Sigmoid colon (tissue), 4 donors: ENCODE data around the gene UBA3.

Experiments used
- POLR2A ChIP-seq, 2 donors: fragments of 450-650 bp; IDR thresholded peaks; one replicate each; pipeline ENCODE4 v1.6.1; 2016; ENCODE audit warnings: antibody characterized with exemption in 2 of 2, mild to moderate bottlenecking in 2 of 2, moderate library complexity in 2 of 2
- POLR2AphosphoS5 ChIP-seq, 4 donors: sonication (generic); formaldehyde crosslinking; IDR thresholded peaks; one replicate each; pipeline ENCODE4 v1.6.1; 2017; ENCODE audit warnings: antibody characterized with exemption in 4 of 4

- no peak for TF ChIP-seq POLR2AphosphoS5 (IDR thresholded peaks at IDR 0.05)
- no peak for TF ChIP-seq POLR2A (IDR thresholded peaks at IDR 0.05)
Measured at GRCh38 chr3:69005791-69006482, 74.2 kb downstream of the UBA3 start.
